ENCODE measurements around the gene PTCRA.
"Not testable (repeated sequence)": the region's sequence is repeated elsewhere in the genome, so short reads cannot be mapped to it uniquely, and the experiment has no call there.

PTCRA gene

DNA sequence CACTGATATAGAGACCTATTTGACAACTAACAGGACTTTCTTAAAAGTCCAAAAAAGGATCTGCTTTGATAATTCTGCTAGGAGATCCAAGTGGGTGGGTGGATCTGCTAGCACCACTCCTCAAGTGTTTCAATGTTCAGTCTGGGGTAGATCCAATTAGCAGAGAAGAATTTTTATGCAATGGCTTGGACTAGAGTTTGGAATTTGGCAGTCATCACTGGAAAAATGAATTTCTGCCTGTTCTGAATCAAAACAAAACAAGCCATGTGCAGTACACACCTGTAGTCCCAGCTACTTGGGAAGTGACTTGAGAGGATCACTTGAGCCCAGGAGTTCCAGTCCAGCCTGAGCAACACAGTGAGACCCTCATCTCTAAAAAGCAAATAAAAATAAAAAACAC is 32.1 kb downstream of the PTCRA start:
- DNase-seq: no peak

DNA sequence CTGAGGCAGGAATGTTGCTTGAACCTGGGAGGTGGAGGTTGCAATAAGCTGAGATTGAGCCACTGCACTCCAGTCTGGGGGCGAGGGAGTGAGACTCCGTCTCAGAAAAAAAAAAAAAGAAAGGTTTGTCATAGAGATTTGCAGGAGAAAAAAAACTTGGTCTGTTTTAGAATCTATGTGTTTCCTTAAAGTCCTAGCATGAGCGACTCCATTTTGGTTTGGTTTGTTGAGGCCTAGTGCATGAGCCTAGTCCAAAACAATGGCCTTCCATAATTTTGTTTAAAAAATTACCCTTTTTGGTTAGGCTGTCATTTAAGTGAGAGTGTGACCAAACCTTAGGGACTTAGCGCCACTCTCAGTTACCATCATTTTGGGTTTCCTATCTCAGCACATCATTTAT is 36.5 kb downstream of the PTCRA start:
- no peak for DNase-seq

DNA sequence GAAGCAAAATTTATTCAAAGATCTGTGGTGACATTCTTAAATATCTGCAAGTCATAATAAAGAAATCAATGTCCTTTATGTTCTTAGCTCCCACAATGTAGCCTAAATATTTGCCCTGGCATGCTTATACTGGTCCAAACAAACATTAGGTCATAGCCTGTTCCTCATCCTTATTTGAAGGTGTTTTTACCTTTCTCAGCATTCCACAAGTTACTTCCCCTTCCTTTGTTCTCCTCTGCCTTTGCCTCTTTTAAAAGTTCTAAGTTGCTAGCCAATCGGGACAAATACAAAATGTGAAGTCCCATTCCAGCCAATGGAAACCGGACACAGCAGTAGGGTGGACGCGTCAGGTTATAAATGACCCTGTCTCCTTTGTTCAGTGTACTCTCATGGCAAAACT is 38.6 kb downstream of the PTCRA start:
- not testable (repeated sequence) for DNase-seq

DNA sequence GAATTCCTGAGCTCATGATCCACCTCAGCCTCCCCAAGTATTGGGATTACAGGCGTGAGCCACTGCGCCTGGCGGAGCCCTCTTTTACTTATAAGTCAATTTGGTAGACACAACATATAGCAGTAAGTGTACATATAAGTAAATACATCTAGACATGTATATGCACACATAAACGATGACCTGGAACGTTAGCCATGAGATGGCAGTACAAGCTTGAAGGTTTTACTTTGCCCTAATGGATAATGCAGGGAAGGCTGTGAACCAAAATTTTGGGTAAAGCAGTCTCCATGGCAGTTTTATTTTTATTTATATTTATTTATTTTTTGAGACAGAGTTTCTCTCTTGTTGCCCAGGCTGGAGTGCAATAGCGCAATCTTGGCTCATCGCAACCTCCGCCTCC is 42.3 kb downstream of the PTCRA start:
- no peak for DNase-seq

DNA sequence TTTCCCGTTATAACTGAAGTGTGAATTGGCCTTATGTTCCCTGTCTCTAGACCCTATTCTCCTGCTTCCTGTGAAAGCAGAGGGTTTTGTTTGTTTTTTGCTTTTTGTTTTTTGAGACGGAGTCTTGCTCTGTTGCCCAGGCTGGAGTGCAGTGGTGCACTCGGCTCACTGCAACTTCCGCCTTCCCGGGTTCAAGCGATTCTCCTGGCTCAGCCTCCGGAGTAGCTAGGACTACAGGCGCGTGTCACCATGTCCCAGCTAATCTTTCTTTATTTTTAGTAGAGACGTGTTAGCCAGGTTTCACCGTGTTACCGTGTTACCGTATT is 44.0 kb downstream of the PTCRA start:
- DNase-seq: no peak

DNA sequence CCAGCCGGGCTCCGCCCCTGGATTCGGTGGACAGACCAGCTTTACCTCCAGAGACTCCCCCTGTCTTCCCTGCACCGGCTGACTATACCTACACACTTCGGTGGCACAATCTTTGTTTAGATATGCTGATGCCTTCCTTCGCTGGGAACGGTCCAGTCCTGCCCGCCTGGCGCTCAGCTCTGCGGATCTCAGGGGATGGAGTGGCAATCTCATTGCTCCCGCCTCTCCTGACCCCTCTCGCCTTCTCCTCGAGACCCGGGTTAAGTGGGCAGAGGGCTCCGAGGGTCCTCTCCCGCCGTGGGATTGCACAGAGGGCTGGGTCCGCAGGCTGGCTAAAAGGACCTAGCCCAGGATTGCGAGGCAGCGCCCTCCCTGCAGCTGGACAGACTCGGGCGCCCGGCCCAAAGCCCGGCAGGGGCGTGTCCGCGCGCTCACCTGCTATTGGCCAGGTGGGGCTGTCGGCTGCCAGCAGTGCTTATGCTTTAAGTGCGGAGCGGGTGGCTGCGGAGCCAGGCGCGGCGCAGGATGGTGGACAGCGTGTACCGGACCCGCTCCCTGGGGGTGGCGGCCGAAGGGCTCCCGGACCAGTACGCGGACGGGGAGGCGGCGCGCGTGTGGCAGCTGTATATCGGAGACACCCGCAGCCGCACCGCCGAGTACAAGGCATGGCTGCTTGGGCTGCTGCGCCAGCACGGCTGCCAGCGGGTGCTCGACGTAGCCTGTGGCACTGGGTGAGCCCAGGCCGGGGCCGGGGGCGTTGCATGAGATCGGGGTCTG is 44.6 kb downstream of the PTCRA start, which contains the start of gene GNMT:
Gene GNMT, plus strand, starts transcription at position 512 of the 777 bp plus-strand sequence. Its CDS starts 14 bp downstream, at position 526.
- DNase-seq: peak; percentile 67

DNA sequence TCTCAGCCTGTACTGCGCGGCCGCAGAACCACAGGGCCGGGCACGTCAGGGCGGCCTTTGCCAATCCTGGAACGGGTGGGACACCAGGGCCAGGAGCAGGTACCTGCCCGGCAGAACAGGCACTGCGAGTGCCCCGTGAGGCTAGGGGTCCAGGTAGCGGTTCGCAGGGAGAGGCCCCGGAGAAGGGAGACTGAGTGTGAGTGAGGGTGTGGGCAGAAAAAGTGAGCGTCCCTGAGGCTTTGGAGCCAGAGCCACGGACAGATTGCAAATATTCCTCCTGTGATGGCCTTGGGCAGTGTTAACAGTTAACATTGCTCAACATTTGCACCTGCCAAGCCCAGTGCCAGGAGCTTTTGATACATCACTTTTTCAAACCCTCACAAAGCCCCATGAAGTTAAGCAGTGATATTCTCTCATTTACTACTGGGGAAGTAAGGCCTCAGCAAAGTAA is 45.2 kb downstream of the PTCRA start:
- no peak for DNase-seq

DNA sequence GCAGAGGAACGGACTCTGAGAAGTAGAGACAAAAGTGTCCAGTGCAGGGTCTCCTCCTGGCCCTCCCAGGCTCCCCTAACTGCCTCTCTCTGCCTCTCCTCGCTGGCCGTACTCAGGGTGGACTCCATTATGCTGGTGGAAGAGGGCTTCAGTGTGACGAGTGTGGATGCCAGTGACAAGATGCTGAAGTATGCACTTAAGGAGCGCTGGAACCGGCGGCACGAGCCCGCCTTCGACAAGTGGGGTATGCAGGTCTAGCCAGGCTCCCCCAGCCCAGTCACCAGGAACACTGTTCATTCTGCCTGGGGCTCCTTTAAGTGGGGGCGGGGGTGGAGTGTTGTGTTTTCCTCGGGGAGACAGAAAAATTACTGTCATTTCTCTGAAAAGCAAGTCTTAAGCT is 46.2 kb downstream of the PTCRA start:
- DNase-seq: no peak

DNA sequence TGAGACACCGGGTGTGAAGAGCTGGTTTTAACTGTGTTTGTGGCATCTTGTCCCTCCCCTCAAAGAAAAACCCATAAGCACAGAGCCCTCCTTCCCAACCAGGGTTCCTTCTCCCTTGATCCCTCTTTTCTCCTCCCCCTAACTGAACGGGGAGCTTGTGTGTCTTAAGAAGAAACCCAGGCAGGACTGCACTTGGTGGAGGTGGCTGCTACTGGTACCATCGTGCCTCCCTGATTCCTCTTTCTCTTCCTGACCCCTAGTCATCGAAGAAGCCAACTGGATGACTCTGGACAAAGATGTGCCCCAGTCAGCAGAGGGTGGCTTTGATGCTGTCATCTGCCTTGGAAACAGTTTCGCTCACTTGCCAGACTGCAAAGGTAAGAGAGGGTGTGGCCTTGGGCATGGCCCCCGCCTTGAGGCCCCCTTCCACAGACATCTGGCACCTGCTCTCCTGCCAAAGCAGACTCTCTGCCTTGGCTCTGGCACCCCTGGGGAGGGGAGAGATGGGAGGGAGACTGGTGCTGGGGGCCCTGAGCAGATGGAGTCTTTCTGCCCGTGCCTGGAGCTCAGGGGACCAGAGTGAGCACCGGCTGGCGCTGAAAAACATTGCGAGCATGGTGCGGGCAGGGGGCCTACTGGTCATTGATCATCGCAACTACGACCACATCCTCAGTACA is 46.8 kb downstream of the PTCRA start:
- no peak for DNase-seq

DNA sequence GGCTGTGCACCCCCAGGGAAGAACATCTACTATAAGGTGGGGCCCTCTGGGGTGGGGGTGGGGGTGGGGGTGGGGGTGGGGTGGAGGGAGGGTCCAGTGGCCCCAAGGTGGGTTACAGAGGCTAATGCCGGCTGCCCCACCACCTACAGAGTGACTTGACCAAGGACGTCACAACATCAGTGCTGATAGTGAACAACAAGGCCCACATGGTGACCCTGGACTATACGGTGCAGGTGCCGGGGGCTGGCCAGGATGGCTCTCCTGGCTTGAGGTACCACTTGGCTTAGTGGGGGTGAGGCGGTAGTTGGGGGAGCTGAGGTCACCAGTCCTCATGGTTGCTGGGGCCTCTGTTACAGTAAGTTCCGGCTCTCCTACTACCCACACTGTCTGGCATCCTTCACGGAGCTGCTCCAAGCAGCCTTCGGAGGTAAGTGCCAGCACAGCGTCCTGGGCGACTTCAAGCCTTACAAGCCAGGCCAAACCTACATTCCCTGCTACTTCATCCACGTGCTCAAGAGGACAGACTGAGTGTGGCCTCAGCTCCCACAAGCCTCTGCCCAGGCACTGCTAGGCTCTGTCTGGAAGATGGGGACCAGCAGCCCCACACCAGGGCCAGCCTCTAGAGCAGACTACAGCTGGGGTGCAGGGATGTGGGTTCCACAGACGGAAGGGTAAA is 47.5 kb downstream of the PTCRA start:
- no peak for DNase-seq

DNA sequence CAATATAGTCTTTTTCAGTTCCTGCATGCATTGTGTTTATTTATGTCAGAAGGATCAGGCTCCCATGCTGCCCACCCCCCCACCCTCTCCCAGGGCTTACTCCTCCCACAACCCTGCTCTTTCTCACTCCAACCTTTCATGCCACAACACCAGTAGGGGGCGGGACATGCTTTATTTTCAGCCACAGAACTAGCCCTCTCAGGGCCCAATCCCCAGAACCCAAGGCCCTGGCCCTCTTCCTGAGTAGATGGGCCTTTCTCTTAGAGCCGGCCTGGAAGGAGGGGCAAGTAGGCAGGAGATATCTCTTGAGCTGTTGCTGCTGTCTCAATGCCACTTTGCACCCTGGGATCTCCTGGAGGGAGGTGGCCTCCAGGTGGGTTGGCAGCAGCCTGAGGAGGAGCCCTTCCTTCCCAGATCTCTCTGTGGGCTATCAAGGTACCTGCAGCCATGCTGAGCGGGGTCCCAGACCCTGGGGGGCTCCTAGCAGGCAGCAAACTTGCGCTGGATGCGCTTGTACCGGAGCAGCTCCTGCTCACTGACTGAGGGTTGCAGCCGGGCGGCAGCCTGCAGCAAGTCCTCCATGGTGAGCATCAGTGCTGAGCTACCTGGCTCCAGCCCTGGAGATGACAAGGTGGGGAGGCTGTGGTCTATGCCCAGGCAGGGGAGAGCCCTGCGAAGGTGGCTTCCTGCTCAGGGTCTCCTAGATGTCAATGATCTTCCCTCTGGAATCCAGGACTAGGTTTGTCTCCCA is 48.2 kb downstream of the PTCRA start:
- peak; percentile 24 for DNase-seq

DNA sequence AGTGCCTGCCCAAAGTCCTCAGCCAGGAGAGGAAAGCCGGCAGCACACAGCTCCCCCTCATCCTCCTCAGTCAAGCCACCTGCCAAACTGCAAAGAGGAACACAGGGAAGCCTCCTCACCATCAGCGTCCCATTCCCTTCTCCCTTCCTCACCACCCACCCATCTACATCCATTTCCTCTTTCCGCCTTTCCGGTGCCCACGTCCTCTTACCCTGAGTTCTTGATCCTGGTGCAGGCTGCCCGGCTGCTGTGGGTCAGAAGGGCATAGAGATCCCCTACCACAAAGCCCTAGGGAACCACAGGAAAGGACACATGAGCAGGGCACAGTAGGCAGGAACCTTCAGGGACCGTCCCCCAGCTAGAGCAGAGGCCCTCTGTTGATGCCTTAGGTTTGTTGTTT is 50.7 kb downstream of the PTCRA start:
- DNase-seq: no peak

DNA sequence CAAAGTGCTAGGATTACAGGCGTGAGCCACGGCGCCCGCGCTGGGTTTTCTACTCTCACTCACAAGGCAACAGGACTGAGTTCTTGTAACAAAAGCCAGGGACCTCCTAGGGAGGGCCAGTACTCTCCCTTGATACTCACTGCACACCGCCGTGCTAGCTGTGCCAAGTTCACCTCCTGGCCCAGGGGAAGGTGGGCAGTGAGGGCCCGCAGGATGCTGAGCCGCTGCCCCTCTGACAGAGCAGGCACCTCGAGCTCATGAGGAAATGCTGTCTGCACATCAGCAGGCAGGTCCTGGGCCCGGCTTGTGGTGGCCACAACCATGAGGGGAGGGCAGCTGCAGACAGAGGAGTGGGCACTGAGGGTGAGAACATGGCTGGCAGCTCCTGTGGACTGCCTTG is 51.4 kb downstream of the PTCRA start:
- DNase-seq: no peak

DNA sequence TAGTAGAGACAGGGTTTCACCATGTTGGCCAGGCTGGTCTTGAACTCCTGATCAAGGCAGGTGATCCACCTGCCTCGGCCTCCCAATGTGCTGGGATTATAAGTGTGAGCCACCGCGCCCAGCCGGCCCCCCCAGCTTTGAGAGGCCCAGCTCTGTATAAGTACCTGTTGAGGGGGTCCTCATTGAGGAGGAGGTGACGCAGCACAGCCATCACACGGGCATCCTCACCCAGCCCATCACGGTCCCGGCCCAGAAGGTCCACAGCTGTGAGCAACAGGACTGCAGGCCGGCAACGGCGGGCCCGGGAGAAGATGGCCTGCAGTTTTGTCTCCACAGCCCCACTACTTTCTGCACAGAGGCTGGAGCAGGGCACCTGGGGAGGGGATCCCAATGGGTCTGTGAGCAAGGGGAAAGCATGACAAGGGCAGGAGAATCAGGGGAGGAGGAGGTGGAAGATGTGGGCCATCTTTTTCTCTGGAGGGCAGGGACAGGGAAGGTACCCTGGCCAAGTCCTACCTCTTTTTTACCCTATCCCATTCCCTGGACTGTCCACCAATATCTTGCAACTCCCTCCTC is 52.4 kb downstream of the PTCRA start:
- DNase-seq: no peak

DNA sequence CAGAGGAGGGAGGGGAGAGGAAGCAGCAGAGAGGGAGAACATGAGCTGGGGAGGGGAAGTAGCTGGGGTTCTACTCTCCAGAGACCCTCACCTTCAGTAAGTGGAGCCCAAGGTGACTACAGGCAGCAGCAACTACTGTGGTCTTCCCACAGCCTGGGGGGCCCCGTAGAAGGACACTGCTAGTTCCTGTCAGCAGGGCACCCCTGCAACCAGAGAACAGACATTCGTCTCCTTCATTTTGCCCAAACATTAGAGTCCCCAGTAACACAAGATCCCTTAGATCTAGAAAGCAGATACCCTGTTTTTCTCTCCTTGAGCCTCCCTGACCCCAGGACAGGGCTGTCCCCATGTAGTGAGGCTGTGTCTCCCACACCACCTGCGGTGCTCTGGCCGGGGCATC is 52.9 kb downstream of the PTCRA start:
- DNase-seq: no peak

DNA sequence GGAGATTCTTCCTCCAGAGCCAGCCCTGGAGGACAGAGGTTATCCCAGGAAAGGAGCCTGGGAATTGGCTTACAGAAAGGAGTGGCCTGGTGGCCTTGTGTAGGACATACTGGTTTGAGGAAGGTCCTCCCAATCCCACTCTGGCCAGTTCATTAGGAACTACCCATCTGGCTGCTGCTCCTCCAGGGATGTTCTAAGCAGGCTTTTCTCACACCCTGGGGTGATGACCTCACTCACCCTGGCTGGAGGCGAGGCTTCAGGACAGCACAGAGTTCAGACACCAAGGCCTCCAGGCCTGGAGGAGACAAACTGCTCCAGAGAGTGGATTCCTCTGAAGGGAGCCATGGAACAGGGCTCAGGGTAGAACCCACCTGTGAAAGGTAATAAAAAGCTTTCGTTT is 53.6 kb downstream of the PTCRA start:
- no peak for DNase-seq

DNA sequence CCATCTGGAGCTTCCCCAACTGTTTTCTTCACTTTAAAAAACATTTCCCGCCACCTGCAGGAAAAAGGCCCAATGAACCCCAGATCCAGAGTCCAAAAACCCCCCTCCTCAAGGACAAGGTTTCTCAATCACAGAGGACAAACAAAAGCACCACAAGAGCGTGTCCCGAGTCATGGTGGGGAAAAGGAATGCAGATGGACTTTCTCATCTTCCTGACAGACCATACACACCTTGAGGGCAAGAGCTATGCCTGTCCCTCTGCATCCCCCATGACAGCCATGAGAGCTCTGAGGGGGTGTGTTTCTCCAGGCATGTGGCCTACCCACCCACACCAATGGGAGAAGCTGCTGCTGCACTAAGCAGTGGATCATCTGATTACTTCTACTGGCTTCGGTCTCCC is 54.1 kb downstream of the PTCRA start:
- DNase-seq: no peak

DNA sequence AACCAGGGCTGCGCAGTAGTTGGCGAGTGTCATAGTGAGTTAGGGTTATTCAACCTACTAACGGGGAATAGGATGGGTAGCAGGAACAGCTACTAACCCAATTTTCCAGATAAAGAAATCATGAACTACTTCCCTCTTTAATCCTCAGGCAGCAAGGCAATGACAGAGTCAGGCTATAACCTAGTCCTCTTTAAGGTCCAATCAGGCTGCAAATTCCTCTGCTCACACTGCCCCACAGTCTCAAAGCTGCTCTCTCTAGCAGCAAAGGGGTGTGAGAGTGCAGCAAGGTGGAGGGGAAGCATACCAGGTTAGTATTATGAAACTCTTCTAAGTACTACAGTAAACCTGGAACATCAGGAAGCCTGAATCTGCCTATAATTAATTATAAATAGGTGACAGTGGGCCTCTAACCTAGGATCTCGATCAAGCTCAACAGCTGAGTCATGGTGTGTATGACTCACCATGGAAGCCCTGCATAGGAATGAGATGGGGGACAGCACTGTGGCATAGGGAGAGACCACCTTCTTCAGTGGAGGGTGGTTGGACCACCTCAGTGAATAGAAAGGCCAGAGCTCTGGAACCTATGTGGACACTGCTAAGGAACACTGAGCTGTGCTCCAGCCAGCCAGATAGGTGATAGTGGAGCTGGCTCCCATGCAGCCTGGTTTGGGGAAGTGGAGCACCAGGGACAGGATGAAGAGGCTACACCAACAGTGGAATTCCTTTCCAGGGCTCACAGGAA is 55.2 kb downstream of the PTCRA start:
- DNase-seq: no peak

DNA sequence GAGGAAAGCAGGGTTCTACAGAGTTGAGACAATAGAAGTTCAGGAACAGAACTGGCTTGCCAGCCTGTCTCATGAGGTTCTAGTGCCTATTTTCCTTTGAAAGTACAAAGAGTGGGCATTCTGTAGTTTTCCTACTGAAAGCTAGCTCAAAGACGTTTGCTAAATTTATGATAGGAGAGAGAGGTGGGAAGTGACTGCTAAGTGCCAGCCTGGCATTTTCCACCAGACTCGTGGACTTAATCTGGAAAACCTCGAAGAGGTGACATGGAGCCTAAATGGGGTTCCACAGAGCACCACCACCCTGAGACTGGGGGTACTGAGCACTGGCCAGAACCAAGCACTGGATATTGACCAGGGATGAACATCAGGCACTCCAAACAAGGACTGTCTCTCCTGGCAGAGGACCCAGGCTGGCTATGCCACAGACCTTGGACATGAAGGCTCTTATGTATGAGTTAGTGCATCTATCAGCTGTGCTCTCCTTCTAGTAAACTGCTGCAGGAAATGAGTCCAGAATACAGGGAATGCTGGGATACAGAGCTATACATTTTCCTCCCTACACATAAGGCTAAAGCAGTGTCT is 56.0 kb downstream of the PTCRA start:
- DNase-seq: no peak

DNA sequence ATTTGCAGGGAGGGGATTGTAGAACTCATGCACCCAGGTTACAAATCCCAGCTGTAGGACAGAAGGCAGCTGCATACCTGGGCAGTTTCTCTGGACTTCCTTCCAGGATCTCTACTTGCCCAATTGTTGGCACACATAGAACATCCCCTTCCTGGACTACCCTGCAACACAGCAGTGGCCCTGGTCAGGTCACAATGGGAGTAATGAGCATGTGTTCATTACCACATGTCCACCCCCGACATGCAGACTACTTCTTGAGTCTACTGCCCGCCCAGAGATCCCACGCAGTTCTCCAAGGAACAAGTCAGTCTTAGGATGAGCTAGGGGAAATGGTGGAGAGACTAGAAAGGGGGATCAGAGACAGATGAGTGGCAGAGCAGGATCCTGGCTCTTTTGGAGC is 58.1 kb downstream of the PTCRA start:
- DNase-seq: no peak

DNA sequence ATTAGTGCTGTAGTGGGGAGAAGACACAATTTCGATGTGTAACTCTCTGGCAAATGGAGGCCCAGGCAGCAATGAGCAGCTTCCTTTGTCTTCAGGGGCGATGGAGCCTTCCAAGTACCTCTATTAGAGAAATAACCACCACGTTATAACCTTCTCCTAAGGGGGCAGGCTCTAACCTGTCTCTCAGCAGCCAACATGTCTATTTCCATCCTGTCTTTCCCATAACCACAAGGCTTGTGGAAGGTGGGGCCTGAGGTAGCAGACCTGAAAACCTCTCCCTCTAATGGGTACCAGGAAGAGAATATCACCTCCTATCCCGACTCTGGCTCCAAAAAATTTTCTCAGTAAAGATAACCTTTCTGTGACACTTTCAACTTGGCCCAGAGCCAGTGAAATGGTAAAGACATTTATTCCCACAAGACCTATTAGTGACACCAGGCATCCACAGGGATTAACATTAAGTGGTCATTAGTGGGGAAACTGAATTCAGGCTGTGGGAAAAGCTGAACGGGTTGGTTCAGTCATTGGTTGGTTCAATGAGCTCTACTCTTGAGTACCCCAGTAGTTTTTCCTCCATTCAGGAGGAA is 59.2 kb downstream of the PTCRA start:
- no peak for DNase-seq
